Liver (tissue), 9 donors: ENCODE data around the gene RSAD2. TPM values are rescaled to one million over a fixed set of nuclear protein-coding genes. Genes with fewer than 3 reads are reported as not detected.

Experiments
- DNase-seq: peaks from one replicate; pipeline ENCODE4 v3.0.0-alpha.2; 2017; ENCODE audit warnings: low spot score
- H3K27ac ChIP-seq, 2 donors: one replicate each; pipeline ENCODE4 v1.7.0; 2013; ENCODE audit warnings: inconsistent platforms in 2 of 2, low read length in 2 of 2, control low read depth in 1 of 2, low read depth in 1 of 2, mild to moderate bottlenecking in 1 of 2
- H3K27me3 ChIP-seq, 4 donors: one replicate each; pipeline versions ENCODE4 v1.6.1 to v1.7.0; 2013; ENCODE audit warnings: low read length in 3 of 4, inconsistent platforms in 1 of 4, mild to moderate bottlenecking in 1 of 4, moderate library complexity in 1 of 4; ENCODE audit not compliant: control insufficient read depth in 4 of 4, insufficient read depth in 4 of 4
- H3K36me3 ChIP-seq, 4 donors: one replicate each; pipeline versions ENCODE4 v1.6.1 to v1.7.0; 2013; ENCODE audit warnings: low read length in 3 of 4, mild to moderate bottlenecking in 3 of 4, low read depth in 1 of 4, moderate library complexity in 1 of 4; ENCODE audit not compliant: control insufficient read depth in 4 of 4, insufficient read depth in 3 of 4
- H3K4me1 ChIP-seq, 4 donors: one replicate each; pipeline versions ENCODE4 v1.6.1 to v1.7.0; 2013; ENCODE audit warnings: low read length in 3 of 4, mild to moderate bottlenecking in 3 of 4, moderate library complexity in 1 of 4; ENCODE audit not compliant: control insufficient read depth in 4 of 4, insufficient read depth in 4 of 4
- H3K4me3 ChIP-seq, 3 donors: one replicate each; pipeline versions ENCODE4 v1.6.1 to v1.7.0; 2013; ENCODE audit warnings: low read length in 3 of 3, control low read depth in 1 of 3, low read depth in 1 of 3, mild to moderate bottlenecking in 1 of 3
- H3K9ac ChIP-seq, 2 donors: one replicate each; pipeline ENCODE4 v1.7.0; 2013; ENCODE audit warnings: low read length in 2 of 2, mild to moderate bottlenecking in 2 of 2, moderate library complexity in 2 of 2, control low read depth in 1 of 2, low read depth in 1 of 2
- H3K9me3 ChIP-seq, 4 donors: one replicate each; pipeline versions ENCODE4 v1.6.1 to v1.7.0; 2013; ENCODE audit warnings: low read length in 3 of 4; ENCODE audit not compliant: control insufficient read depth in 4 of 4
- EGR1 ChIP-seq, 2 donors: IDR thresholded peaks; 2 replicates each; pipeline ENCODE4 v1.6.1; 2016 to 2018; ENCODE audit warnings: antibody characterized with exemption in 2 of 2, low read depth in 2 of 2
- FOXA1 ChIP-seq: IDR thresholded peaks from 2 replicates; pipeline ENCODE4 v1.6.1; 2016; ENCODE audit warnings: antibody characterized with exemption
- FOXA2 ChIP-seq: IDR thresholded peaks from 2 replicates; pipeline ENCODE4 v1.6.1; 2016; ENCODE audit warnings: antibody characterized with exemption
- GABPA ChIP-seq, 2 donors: IDR thresholded peaks in 1 of 2; conservative IDR thresholded peaks in 1 of 2; 2 replicates each; pipeline ENCODE4 v1.6.1; 2016; ENCODE audit warnings: antibody characterized with exemption in 2 of 2, mild to moderate bottlenecking in 1 of 2, moderate library complexity in 1 of 2
- HNF4A ChIP-seq, 2 donors: conservative IDR thresholded peaks; 2 replicates each; pipeline ENCODE4 v1.6.1; 2016; ENCODE audit warnings: antibody characterized with exemption in 2 of 2, mild to moderate bottlenecking in 2 of 2
- HNF4G ChIP-seq: IDR thresholded peaks from 2 replicates; pipeline ENCODE4 v1.6.1; 2016; ENCODE audit warnings: antibody characterized with exemption
- JUND ChIP-seq, 2 donors: IDR thresholded peaks; 2 replicates each; pipeline ENCODE4 v1.6.1; 2016; ENCODE audit warnings: antibody characterized with exemption in 2 of 2
- NR2F2 ChIP-seq: IDR thresholded peaks from 2 replicates; pipeline ENCODE4 v1.6.1; 2016; ENCODE audit warnings: antibody characterized with exemption
- RAD21 ChIP-seq, 2 donors: IDR thresholded peaks; 2 replicates each; pipeline ENCODE4 v1.6.1; 2016; ENCODE audit warnings: antibody characterized with exemption in 2 of 2, mild to moderate bottlenecking in 2 of 2
- REST ChIP-seq: IDR thresholded peaks from 2 replicates; pipeline ENCODE4 v1.6.1; 2016; ENCODE audit warnings: antibody characterized with exemption, mild to moderate bottlenecking
- RXRA ChIP-seq, 2 donors: IDR thresholded peaks; 2 replicates each; pipeline ENCODE4 v1.6.1; 2017 to 2018; ENCODE audit warnings: antibody characterized with exemption in 2 of 2, mild to moderate bottlenecking in 1 of 2
- SP1 ChIP-seq: IDR thresholded peaks from 2 replicates; pipeline ENCODE4 v1.6.1; 2018; ENCODE audit warnings: antibody characterized with exemption, mild to moderate bottlenecking
- TAF1 ChIP-seq: conservative IDR thresholded peaks from 2 replicates; pipeline ENCODE4 v1.6.1; 2016; ENCODE audit warnings: antibody characterized with exemption, mild to moderate bottlenecking
- YY1 ChIP-seq: IDR thresholded peaks from 2 replicates; pipeline ENCODE4 v1.6.1; 2016; ENCODE audit warnings: antibody characterized with exemption, mild to moderate bottlenecking
- ZBTB33 ChIP-seq: IDR thresholded peaks from 2 replicates; pipeline ENCODE4 v1.6.1; 2016; ENCODE audit warnings: antibody characterized with exemption
- WGBS: extraction: QIAGEN DNeasy Blood & Tissue Kit; methylation state at CpG from one replicate; pipeline ENCODE4 v1.1.7; 2013; 5-methylcytosine and 5-hydroxymethylcytosine counted together
- polyA plus RNA-seq, 2 donors: library from polyadenylated mRNA; stranded (reverse) in 1 of 2; unstranded in 1 of 2; fragments of 200-250 nt in 1 of 2; fragments of >200 nt in 1 of 2; fragmentation: Nextera tagmentation in 1 of 2; extraction: Ambion mirVana in 1 of 2; gene quantifications; one replicate each; pipeline versions ENCODE4 v1.2.1 to v1.2.3, GENCODE V29; 2013 to 2015
- total RNA-seq, 2 donors: library from RNA; depleted of rRNA; stranded (reverse); fragments of >200 nt; gene quantifications; one replicate each; pipeline ENCODE4 v1.2.3, GENCODE V29; 2014
- TF ChIP-seq, protein P1 (sequence below): IDR thresholded peaks from 2 replicates; pipeline ENCODE4 v1.6.1; 2016; ENCODE audit warnings: antibody characterized with exemption
- TF ChIP-seq, protein P2 (sequence below): fragments of 150-350 bp; IDR thresholded peaks from 2 replicates; pipeline ENCODE4 v1.5.1; 2017; ENCODE audit warnings: improper control_type of control experiment, low read depth, low read length; ENCODE audit not compliant: missing input control
- TF ChIP-seq, protein P3 (sequence below): IDR thresholded peaks from 2 replicates; pipeline ENCODE4 v1.6.1; 2016; ENCODE audit warnings: antibody characterized with exemption
- donor health status: healthy.
- donor health status: healthy.
- donor health status: healthy.
- donor health status: healthy.
- donor health status: healthy.

Gene RSAD2
- total and polyA plus RNA-seq, 4 donors, result 1.3 to 15.9 (median 1.9) TPM

DNA sequence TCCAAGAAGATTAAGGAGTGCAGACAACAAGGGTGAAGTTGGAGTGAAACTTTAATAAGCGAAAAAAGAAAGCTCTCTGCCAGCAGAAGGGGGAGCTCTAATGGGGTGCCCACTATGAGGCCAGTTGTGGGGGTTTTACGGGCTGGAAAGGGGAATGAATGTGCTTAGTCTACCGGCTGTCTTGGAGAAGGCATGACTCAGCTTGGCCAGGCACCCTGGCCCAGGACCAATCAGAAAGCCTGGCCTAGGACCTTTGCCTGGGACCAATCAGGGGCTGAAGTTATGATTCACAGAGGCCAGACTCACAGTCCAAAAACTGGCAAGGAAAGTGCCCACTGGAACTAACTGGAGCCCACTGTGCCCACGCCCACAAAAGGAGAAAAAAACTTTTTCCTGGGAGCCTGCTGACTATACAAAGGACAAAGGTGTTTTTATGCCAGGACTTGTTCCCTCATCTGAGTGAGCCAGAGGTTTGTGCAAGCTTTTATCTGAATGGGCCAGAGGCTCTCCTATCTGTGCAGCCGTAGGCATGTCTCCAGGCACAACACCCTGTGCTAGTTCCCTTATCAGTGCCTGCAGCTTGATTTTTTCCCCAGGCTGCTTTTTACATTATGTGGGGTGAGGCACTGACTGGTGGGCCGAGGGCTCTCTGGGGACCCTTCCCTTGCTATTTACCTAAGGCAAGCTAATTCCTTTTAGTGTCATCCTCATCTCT, 30.5 kb upstream of the RSAD2 start:
- Histone ChIP-seq H3K27me3 (no peaks in the 10 kb centered on the region), H3K4me3 (peak overlapping the region in 2 of 3 donors; percentile 11 to 17), H3K27ac (no peak overlapping the region), H3K36me3 (peaks cover 6 to 45% (median 37%) of the 10 kb centered on the region in 4 donors), H3K4me1 (no peaks in the 10 kb centered on the region), H3K9me3 (peaks cover 31 to 82% (median 69%) of the 10 kb centered on the region in 4 donors), H3K9ac (no peak overlapping the region)
- 96% methylated on average over 6 of the region's 6 CpGs for WGBS
- TF ChIP-seq REST (no peak), HNF4A (conservative IDR thresholded peaks at IDR 0.05) (no peak)
- DNase-seq, result peak; percentile 73

DNA sequence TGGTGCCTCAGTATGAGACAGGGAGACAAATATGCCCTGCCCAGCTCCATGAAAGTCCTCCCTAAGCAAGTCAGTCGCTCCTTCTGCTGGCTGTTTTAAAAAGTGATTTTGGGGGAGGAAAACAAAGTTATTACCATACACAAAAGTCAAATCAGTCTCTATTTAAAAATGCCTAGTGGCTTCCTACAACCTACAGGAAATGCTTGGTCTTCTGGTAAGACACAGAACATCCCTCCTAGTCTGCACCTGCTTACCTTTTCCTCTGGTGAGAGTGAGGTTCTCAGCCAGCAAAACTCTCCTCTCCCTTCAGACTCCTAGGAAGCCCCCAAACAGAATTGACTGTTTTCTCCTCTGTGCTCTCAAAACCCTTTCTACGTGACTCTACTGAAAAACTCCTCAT, 25.4 kb upstream of the RSAD2 start:
- Histone ChIP-seq H3K27ac (no peak overlapping the region), H3K4me3 (no peak overlapping the region), H3K9me3 (peaks cover 1 to 34% (median 26%) of the 10 kb centered on the region in 4 donors), H3K36me3 (peaks cover 4 to 40% (median 38%) of the 10 kb centered on the region in 4 donors), H3K27me3 (no peaks in the 10 kb centered on the region), H3K9ac (no peak overlapping the region), H3K4me1 (no peaks in the 10 kb centered on the region)
- no peak for DNase-seq
- 95% methylated on average over 2 of the region's 2 CpGs for WGBS
- TF ChIP-seq REST (no peak), HNF4A (conservative IDR thresholded peaks at IDR 0.05) (no peak), RAD21 (IDR thresholded peaks at IDR 0.05) (no peak), NR2F2 (no peak), YY1 (no peak), FOXA2 (no peak), HNF4G (no peak), SP1 (no peak), GABPA (IDR thresholded peaks at IDR 0.05 in 1 of 2, conservative IDR thresholded peaks at IDR 0.05 in 1 of 2) (no peak), FOXA1 (no peak), EGR1 (IDR thresholded peaks at IDR 0.05; ENCODE audit: low read depth in 2 of 2) (no peak), ZBTB33 (no peak), RXRA (IDR thresholded peaks at IDR 0.05) (no peak), JUND (IDR thresholded peaks at IDR 0.05) (no peak), TAF1 (no peak)
- TF ChIP-seq, protein P1, sequence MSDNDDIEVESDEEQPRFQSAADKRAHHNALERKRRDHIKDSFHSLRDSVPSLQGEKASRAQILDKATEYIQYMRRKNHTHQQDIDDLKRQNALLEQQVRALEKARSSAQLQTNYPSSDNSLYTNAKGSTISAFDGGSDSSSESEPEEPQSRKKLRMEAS, result no peak
- TF ChIP-seq, protein P2, sequence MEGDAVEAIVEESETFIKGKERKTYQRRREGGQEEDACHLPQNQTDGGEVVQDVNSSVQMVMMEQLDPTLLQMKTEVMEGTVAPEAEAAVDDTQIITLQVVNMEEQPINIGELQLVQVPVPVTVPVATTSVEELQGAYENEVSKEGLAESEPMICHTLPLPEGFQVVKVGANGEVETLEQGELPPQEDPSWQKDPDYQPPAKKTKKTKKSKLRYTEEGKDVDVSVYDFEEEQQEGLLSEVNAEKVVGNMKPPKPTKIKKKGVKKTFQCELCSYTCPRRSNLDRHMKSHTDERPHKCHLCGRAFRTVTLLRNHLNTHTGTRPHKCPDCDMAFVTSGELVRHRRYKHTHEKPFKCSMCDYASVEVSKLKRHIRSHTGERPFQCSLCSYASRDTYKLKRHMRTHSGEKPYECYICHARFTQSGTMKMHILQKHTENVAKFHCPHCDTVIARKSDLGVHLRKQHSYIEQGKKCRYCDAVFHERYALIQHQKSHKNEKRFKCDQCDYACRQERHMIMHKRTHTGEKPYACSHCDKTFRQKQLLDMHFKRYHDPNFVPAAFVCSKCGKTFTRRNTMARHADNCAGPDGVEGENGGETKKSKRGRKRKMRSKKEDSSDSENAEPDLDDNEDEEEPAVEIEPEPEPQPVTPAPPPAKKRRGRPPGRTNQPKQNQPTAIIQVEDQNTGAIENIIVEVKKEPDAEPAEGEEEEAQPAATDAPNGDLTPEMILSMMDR, result no peak
- TF ChIP-seq, protein P3, sequence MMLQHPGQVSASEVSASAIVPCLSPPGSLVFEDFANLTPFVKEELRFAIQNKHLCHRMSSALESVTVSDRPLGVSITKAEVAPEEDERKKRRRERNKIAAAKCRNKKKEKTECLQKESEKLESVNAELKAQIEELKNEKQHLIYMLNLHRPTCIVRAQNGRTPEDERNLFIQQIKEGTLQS, result no peak
